Measurements from ENCODE around the gene SGO1. TPM values are rescaled to one million over a fixed set of nuclear protein-coding genes. Genes with fewer than 3 reads are reported as not detected.

SGO1 gene
- total and polyA plus RNA-seq, 12 donors: 0.13 to 4.2 (median 0.56) TPM; not detected in 2

GRCh38 chr3:20194793-20195460 lies 8.9 kb upstream of the SGO1 start:
- H3K4me1 ChIP-seq (replicated peaks in 1 of 2): no peaks in the 10 kb centered on the region
- TF ChIP-seq POLR2A (IDR thresholded peaks at IDR 0.05) (no peak), CTCF (IDR thresholded peaks at IDR 0.05) (no peak)
- 91 to 95% (median 92%) methylated on average over 7 of the region's 7 CpGs for WGBS, 4 donors
- intact Hi-C loops (cut with DNase I): no loop called here
- no peaks in the 10 kb centered on the region for H3K27me3 ChIP-seq
- H3K9me3 ChIP-seq (replicated peaks in 1 of 3): no peaks in the 10 kb centered on the region
- H3K27ac ChIP-seq: no peak overlapping the region
- H3K36me3 ChIP-seq (replicated peaks in 1 of 2): no peaks in the 10 kb centered on the region
- H3K4me3 ChIP-seq: no peak overlapping the region
- DNase-seq: no peak

- no peaks in the 10 kb centered on the region for H3K36me3 ChIP-seq (replicated peaks in 1 of 2)
- WGBS, 4 donors: 58 to 68% (median 67%) methylated on average over 5 of the region's 5 CpGs
- H3K9me3 ChIP-seq (replicated peaks in 1 of 3): no peaks in the 10 kb centered on the region
- H3K27me3 ChIP-seq: no peaks in the 10 kb centered on the region
- TF ChIP-seq POLR2A (IDR thresholded peaks at IDR 0.05) (no peak), CTCF (IDR thresholded peaks at IDR 0.05) (no peak)
- H3K27ac ChIP-seq: no peak overlapping the region
- H3K4me1 ChIP-seq (replicated peaks in 1 of 2): peaks cover 0 to 6% of the 10 kb centered on the region in 2 donors
- DNase-seq: no peak
- intact Hi-C loops (cut with DNase I): no loop called here
- H3K4me3 ChIP-seq: no peak overlapping the region
Measured at GRCh38 chr3:20190991-20191390, 5.0 kb upstream of the SGO1 start.

GRCh38 chr3:20186600-20187004 lies 596 bp upstream of the SGO1 start:
- Histone ChIP-seq H3K9me3 (replicated peaks in 1 of 3) (no peaks in the 10 kb centered on the region), H3K4me3 (peak overlapping the region; percentile 7 to 65 (median 42)), H3K27ac (peak overlapping the region; percentile 37 to 91 (median 89)), H3K27me3 (no peaks in the 10 kb centered on the region), H3K4me1 (replicated peaks in 1 of 2) (peaks cover 0 to 11% of the 10 kb centered on the region in 2 donors), H3K36me3 (replicated peaks in 1 of 2) (no peaks in the 10 kb centered on the region)
- DNase-seq: peak in 4 of 7 donors; percentile 8 to 20 (median 12)
- WGBS, 4 donors: 2 to 3% (median 2%) methylated on average over 9 of the region's 9 CpGs
- intact Hi-C loops (cut with DNase I): loop anchor here (5.0 to 10.0 kb wide), 2 partner anchors 142 to 239 kb away; partner anchors contain the start of genes KAT2B (in 1 of the 2) and RAB5A (in 1 of the 2)
- TF ChIP-seq POLR2A (IDR thresholded peaks at IDR 0.05): peak in 1 of 2 donors; percentile 5
- no peak for TF ChIP-seq CTCF (IDR thresholded peaks at IDR 0.05)

GRCh38 chr3:20185331-20185678 lies 701 bp downstream of the SGO1 start:
- H3K27ac ChIP-seq: no peak overlapping the region
- 7 to 17% (median 10%) methylated on average over 12 of the region's 12 CpGs for WGBS, 4 donors
- intact Hi-C loops (cut with DNase I): loop anchor here (5.0 to 10.0 kb wide), 2 partner anchors 141 to 238 kb away; partner anchors contain the start of genes KAT2B (in 1 of the 2) and RAB5A (in 1 of the 2)

More at GRCh38 chr3:20185331-20185678, 701 bp downstream of the SGO1 start:
- Histone ChIP-seq H3K27me3 (no peaks in the 10 kb centered on the region), H3K4me1 (replicated peaks in 1 of 2) (peaks cover 0 to 11% of the 10 kb centered on the region in 2 donors), H3K9me3 (replicated peaks in 1 of 3) (no peaks in the 10 kb centered on the region), H3K4me3 (peak overlapping the region in 1 of 4 donors; percentile 65), H3K36me3 (replicated peaks in 1 of 2) (no peaks in the 10 kb centered on the region)
- no peak for TF ChIP-seq CTCF (IDR thresholded peaks at IDR 0.05)
- no peak for TF ChIP-seq POLR2A (IDR thresholded peaks at IDR 0.05)
- DNase-seq: peak in 2 of 7 donors; percentile 4 to 19

Measured in adrenal gland (tissue), 12 donors.